M059J (cell line): ENCODE measurements around the gene RAD1. TPM values are rescaled to one million over a fixed set of nuclear protein-coding genes. Genes with fewer than 3 reads are reported as not detected.
"Not testable (repeated sequence)": the region's sequence is repeated elsewhere in the genome, so short reads cannot be mapped to it uniquely, and the experiment has no call there.

Source experiments
- DNase-seq: peaks from one replicate; pipeline ENCODE4 v3.0.0-alpha.2; 2012; ENCODE audit warnings: low read depth
- total RNA-seq: library from RNA; depleted of rRNA; stranded (reverse); fragments of >200 nt; shearing (Covaris generic); gene quantifications from 2 replicates; pipeline ENCODE4 v1.2.3, GENCODE V29; 2014; rRNA removed

RAD1 gene, protein sequence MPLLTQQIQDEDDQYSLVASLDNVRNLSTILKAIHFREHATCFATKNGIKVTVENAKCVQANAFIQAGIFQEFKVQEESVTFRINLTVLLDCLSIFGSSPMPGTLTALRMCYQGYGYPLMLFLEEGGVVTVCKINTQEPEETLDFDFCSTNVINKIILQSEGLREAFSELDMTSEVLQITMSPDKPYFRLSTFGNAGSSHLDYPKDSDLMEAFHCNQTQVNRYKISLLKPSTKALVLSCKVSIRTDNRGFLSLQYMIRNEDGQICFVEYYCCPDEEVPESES
- total RNA-seq, result 69.2 and 71.1 TPM in 2 replicates

DNA sequence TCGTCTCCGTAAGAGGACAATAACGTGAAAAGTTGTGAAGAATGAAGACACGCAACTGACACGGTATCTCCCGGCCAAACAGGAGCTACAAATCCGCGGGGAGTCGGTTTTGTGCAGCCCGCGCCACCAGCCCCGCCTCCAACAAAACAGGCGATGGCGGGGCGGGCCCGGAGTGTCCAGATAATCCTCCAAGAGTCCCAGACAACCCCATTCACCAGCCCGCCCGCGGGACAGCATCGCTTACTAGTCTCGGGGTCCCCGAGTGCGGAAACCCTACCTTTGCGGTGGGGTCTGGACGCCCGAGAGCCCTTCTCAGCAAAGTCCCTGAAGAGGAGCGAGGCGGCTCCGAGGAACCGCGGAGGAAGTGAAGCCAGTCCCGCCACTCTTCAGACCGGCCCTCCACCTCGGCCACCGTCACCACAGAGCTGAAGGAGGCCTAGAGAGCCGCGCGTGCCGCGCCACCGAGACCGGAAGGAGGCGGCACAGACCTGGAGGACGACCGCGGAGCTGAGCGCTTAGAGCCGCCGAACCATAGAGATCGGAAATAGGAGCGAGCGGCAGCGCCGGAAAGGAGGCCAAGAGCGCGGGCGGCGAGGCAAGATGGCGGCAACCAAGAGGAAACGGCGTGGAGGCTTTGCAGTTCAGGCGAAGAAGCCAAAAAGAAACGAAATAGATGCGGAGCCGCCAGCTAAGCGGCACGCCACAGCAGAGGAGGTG is at the start of gene RAD1, which contains the start of gene BRIX1:
RAD1 (minus strand) TSS at position 366 of the 717 bp plus-strand sequence. CDS start 612 bp downstream, outside the sequence.
BRIX1 (plus strand) TSS at position 573 of the 717 bp plus-strand sequence; CDS start at position 601, 28 bp downstream.
- DNase-seq, result peak; percentile 98

DNA sequence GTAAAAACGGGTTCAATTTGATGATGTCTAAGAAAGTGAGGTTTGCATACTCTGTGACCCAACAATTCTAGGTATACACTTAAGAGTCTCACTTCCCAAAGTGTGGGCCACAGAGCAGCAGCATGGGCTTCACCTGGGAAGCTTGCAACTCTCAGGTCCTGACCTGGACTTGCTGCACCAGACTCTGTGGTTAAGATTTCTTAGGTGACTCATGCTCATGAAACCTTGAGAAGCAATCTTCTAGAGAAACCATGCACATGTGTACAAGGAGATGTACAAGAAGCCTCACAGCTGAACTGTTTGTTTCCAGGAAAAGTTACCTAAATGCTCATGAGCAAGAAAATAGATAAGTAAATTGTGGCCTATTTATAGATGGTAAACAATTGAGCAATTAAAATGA is 44.0 kb upstream of the RAD1 start:
- peak; percentile 87 for DNase-seq

DNA sequence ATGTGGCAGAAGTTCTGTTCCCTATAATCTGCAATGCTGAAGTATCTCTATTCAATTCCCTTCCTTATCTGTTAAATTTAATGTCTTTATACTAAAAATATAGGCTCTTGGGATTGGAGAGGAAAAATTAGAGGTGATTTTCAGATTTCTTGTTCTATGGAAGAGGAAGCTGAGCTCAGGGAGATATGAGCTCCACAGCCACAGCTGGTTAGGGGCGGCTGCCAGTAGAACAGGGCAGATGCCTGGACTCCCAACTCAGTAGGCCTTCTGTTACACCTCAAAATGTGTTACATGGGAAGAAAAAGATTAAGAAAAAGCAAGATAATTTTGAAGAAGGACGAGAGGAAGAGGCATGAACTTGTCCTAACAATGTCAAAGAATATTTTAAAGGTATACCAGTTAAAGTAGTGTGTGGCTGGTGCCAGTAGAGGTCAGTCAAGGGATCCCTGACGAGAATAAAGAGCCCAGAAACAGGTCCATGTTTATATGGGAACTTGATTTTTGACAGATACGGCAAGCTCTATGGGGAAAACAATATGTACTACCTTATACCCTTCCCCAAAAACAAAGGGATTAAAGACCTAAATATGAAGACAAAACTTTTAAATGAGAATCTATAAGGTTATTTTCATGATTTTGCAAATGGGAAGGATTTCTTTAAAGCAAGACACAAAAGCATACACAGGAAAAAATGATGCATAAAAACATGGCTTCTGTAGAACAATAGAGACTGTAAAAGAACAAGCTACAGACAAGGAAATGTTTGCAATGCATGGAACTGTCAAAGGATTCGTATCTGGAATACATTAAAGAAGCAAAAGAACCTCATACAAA is 42.8 kb upstream of the RAD1 start:
- DNase-seq, result peak; percentile 44

DNA sequence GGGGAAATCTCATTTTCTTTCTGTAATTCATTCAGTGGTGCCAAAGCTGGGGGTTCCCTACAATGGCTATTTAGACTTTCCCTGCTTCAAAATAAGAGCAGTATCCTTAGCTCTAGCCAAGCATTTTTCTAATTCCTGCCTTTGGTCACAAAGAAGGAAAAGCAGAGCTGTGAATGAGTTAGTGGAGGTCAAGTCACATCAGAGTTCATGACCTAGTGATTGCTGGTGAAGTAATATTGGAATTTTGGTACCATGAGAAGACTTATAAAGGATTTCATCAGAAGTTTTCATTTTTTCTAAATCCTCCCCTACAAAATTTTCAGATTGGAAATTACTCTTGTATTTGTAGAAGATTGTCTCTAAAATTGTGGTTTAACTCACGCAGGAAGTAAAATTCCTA is 42.0 kb upstream of the RAD1 start:
- DNase-seq, result no peak

DNA sequence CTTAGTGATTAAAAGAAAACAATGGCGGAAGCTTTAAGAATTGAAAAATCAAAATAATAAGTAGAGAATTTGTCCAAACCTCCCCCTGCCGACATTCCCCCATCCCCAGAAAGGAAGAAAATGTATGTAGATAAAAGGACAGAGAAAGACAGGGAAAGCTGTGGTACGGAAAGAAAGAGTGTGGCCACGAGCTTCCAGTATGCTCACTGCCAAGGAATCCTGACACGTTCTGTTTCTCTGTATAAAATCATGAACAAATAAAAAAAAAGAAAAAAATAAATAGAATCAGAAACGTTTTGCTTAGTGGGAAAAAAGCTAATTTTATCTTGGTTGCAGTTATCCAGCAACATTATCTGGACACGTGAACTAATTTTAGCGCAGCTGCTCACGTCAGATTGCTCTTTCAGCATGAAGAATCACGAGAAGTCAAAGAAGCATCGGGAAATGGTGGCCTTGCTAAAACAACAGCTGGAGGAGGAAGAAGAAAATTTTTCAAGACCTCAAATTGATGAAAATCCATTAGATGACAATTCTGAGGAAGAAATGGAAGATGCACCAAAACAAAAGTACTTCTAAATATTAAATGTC is 29.2 kb upstream of the RAD1 start:
- no peak for DNase-seq

DNA sequence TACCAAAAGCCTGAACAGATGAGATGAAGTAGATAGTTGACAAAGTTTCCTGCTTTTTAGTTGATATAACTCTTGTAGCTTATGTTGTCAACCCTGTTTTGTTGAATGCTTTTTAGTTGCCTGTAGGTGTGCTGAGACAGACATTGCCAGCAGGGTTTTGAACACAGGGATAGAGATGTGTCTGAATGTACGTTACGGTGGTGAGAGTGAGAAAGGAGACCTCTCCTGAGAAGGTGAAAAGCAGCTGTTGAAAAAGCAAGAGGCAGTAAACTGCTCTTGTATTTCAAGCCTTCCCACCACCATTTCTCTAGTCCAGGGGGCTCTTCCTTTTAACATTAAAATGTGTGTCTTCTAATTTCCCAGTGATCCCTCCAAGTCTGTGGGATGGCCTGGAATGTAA is 28.7 kb upstream of the RAD1 start:
- DNase-seq, result no peak

DNA sequence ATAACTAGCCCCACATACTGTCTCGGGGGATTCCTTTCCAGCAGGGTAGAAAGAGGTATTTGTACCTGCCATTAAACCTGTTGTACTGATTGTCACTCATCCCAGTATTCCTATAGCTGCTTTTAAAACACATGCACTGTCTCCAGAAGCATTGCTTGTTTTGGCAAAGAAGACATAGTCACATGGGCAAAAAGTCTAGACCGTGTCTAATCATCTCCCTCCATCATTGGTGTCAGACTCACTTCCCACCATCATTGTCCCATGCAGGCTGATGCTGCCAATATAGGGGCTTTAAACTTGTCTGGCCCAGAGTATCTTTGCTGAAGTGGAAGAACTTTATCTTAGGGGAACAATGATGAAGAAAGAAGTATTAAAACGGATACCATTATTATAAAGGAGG is 26.6 kb upstream of the RAD1 start:
- no peak for DNase-seq

DNA sequence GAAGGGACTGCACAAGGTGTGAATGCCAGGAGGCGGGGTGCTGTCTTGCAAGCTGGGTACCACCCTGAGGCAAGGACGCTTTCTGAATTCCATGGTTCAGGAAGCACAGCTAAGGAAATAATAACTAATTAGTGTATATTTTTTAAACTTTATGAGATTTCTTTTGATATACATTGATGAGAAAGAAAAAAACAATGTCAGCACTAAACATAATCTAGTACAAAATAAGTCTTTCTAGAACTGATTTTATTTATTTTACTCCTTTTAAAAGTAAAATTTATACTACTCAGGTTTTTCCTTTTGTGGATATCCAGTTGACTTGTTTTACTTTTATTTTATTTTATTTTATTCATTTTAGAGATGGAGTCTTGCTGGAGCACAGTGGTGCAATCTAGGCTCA is 17.6 kb upstream of the RAD1 start:
- DNase-seq, result no peak

DNA sequence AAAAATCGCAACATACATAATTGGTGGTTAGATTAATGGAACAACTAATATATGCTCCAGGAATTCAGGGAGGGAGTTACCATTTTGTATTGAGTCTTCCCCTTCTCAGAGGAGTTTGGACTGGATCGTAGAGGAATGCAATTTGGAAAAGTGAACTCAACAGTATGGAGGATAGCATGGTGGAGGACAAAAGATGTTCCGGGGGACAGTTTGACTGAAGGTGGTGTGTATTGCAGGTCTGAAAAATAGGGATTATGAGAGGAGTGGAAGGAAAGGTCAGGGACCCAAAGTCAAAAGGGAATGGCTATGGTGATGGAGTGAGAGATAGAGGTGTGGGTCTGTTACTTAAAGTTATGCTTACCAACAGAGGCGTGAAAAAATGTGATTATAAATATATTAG is 15.6 kb upstream of the RAD1 start:
- no peak for DNase-seq

DNA sequence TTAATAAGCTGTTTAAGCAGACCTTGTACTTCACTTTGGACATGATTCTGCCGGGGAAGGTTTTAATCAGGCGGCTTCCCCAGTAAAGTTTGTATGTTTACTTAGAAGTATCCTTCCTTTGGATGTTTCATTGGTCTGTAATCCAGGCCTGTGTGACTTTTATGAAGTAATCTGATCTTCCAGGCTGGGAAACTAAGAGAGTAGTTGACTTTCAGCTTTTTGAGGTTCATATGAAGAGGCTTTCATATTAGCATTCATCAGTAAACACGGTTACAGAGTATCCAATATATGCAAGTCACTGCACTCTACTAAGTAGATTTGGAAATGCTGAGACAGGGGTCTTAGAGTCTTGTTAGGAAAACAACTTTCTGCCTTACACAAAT is 15.1 kb upstream of the RAD1 start:
- peak; percentile 68 for DNase-seq

DNA sequence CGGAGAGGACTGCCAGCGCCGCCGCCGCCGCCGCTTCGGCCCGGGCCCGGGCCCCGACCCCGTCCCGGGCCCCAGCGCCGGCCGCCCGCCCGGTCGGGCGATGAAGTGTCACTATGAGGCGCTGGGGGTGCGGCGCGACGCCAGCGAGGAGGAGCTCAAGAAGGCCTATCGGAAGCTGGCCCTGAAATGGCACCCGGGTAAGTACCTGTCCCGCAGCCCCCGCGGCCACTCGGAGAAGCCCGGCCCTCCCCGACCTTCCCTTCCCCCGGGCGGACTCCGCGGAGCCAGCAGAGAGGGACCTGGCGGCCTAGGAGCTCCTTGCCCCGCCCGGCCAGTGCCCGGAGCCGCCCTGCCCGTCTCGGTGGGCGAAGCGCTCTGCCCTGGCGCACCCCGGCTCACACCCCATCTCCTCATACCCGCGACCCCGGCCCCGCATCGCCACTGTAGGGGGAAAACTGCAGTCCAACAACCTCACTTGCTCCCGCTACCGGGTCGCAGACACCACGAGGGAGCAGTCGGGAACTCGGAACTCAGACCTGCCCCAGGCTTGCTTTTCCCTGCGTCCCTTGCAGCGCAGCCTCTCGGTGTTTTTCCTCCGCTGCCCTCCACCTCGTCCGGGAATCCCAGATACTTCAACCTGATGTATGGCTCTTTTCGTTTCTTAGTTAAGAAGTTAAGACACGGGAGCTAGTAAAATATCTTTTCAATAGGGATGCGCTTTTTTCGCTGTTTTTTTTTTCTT is 14.6 kb upstream of the RAD1 start:
- DNase-seq, result peak; percentile 89

DNA sequence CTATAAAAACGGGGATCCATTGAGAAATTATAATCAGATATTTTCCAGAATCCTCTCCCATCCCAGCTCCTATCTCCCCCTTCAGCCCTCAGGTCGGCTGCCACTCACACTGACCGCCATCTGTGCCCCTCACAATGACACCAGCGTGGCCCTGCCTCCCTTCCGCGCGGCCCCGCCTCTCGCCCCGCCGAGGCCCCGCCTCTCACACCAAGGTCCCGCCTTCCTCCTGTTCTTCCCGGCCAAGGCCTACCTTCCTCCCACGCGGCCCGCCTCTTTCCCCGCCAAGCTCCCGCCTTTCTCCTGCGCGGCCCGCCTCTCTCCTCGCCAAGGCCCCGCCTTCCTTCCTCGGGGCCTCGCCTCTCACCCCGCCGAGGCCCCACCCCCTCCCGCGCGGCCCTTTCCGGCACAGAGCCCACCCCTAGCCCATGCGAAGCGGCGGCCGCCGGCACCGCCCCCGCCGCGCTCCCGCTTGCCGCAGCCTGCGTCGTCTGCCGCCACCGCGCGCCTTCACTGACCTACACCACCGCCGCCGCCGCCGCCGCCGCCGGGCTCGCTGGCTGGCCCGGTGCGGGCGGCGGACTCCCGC is 13.9 kb upstream of the RAD1 start, which contains the start of gene DNAJC21:
DNAJC21 (plus strand) TSS at position 426 of the 586 bp plus-strand sequence. CDS start 261 bp downstream, outside the sequence.
- peak; percentile 97 for DNase-seq

DNA sequence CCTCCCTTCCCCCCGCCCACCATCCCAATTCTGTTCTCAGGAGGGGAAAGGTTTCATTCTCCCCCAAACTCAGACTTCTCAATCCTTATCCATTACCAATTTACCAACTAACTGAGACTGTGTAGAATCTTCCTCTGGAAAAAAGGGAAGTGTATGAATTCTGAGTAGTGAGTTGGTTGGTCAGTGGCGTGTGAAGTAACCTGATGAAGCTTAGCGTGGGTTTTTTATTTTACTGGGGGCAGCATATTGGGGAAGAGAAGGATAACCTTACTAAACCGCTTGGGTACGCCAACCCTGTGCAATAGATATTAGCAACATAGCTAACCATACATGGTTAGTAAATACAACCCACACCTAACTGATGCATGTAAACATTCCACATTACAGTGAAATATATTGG is 13.0 kb upstream of the RAD1 start:
- no peak for DNase-seq

DNA sequence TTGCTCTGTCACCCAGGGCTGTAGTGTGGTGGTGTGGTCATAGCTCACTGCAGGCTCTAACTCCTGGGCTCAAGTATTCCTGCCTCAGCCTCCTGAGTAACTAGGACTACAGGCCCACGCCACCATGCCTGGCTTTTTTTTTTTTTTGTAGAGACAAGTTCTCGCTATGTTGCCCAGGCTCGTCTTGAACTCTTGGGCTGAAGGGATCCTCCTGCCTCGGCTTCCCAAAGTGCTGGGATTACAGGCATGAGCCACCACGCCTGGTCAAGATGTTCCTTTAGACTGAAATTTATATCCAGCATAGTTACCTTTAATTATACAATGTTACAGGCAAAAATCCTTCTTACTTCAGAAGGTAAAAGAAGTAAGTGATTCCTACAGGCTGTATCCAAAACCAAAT is 12.5 kb upstream of the RAD1 start:
- DNase-seq, result no peak

DNA sequence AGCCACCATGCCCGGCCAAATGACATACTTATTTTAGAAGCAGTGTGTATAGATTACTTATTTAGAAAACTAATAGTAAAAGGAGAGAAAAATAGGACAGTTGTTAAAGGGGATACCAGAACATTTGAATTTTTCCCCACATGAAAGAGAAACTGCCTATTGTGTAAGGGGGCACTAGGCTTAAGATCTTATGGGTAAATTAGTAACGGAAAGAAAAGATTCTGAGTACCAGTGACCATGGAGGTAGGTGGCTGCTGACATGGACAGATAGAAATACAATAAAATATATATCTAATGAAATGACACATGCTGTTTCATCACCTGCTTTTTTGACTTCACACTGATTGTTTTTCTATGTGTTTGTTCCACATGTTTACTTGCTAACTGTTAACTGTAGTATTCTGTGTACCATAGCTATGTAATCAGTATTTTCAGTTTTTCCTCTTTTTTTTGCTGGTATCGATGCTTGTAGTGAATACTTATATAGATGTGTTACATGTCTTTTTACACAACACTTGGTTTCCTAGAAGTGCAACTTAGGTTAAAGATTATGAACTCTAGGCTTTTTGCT is 11.1 kb upstream of the RAD1 start:
- DNase-seq, result no peak

DNA sequence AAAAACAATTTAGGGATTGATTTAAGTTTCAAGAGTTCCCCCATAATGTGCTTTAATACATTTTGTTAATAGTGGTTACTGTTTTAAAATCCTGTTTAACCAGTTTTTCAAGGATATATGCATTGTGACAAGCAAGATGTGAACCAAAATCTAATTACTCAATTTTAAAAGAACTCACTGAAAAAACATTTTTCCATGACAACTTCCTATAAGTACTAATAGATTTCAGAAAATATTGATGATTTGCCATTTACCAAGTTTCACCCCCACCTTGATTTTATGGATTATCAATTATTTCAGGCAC is 9.1 kb upstream of the RAD1 start:
- no peak for DNase-seq

DNA sequence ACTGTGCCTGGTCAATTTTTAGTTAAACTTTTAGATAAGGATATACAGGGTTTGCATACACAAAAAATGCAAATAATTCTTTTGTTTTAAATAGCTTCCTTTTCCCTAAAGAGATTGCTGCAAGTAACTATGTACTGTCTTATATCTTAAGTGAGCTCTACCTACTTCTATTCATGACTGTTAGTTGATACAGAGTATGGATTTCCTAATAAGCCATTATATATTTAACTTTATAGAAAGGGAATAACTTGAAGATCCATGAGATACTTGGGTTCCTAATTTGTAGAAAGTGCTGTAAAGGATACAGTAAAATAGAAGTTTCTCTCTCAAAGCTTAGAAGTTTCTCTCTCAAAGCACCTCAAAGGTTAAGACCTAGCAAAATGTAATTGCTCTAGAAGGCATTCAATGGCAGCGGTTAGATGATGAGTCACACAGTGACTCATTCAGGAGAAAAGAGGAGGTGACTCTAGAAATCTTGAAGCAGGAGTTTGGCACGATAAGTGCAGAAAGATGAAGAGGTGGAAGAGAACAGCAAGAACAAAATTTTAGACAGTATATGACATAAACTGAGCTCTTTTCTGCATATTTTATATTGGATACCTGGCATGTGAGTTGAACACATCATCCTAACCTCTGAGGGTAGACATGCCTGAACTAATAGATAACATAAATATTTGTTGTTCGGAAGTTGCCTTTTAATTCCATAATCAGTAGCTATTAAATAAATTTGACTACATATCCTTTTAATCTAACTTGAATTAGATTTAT is 8.6 kb upstream of the RAD1 start:
- DNase-seq, result peak; percentile 99

DNA sequence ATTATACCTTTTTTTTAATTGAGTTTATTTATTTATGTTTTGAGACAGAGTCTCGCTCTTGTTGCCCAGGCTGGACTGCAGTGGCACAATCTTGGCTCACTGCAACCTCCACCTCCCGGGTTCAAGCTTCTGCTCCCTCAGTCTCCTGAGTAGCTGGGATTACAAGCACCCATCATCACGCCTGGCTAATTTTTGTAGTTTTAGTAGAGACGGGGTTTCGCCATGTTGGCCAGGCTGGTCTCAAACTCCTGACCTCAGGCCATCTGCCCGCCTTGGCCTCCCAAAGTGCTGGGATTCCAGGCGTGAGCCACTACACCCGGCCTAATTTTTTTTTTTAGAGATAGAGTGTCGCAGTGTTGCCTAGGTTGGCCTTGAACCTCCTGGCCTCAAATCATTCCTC is 8.0 kb upstream of the RAD1 start:
- not testable (repeated sequence) for DNase-seq

DNA sequence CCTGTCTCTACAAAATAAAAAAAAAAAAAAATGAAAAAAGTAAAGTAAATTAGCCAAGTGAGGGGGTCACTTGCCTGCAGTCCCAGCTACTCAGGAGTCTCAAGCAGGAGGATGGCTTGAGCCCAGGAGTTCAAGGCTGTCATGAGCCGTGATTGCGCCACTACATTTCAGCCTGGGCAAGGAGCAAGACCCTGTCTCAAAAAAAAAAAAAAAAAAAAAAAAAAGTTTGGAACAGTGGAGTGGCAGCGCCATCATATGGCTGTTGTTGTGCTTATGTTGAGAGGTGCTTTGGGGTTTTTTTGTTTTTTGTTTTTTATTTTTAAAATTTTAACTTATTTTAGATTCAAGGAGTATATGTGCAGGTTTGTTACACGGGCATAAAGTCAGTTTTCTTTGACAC is 3.8 kb upstream of the RAD1 start:
- DNase-seq, result no peak

DNA sequence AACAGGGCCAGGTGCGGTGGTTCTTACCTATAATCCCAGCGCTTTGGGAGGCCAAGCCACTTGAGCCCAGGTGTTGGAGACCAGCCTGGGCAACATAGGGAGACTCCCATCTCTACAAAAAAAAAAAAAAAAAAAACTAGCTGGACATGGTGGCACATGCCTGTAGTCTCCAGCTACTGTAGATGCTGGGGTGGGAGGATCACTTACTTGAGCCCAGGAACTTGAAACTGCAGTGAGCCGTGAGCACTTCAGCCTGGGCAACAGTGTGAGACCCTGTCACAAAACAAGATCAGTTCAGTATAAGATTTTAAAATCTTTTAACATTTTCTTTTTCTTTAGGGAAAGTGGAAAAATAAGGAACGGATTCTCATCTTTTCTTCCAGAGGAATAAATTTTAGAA is 2.7 kb upstream of the RAD1 start:
- DNase-seq, result no peak
